Stomach smooth muscle (tissue), 2 donors: Measurements from ENCODE around the gene ZNF236.
A peak's percentile ranks its signal among the peaks of the same experiment; 100 is the strongest.

Experiments
- H3K27ac ChIP-seq: one replicate; pipeline ENCODE4 v1.7.0; 2013; ENCODE audit warnings: mild to moderate bottlenecking, low read length, inconsistent platforms
- H3K27me3 ChIP-seq, 2 donors: one replicate each; pipeline ENCODE4 v1.7.0; 2013; ENCODE audit warnings: low read length in 2 of 2; ENCODE audit not compliant: insufficient read depth in 2 of 2, control insufficient read depth in 1 of 2
- H3K36me3 ChIP-seq, 2 donors: one replicate each; pipeline ENCODE4 v1.7.0; 2013; ENCODE audit warnings: low read length in 2 of 2; ENCODE audit not compliant: control insufficient read depth in 2 of 2, insufficient read depth in 2 of 2
- H3K4me1 ChIP-seq: one replicate; pipeline ENCODE4 v1.7.0; 2013; ENCODE audit warnings: low read length; ENCODE audit not compliant: control insufficient read depth, insufficient read depth
- H3K4me3 ChIP-seq, 2 donors: one replicate each; pipeline ENCODE4 v1.7.0; 2013; ENCODE audit warnings: low read length in 2 of 2
- H3K9ac ChIP-seq, 2 donors: one replicate each; pipeline ENCODE4 v1.7.0; 2013; ENCODE audit warnings: low read length in 2 of 2, mild to moderate bottlenecking in 1 of 2
- H3K9me3 ChIP-seq, 2 donors: one replicate each; pipeline ENCODE4 v1.7.0; 2013; ENCODE audit warnings: low read length in 2 of 2; ENCODE audit not compliant: control insufficient read depth in 2 of 2
- donor health status: healthy.
- donor health status: Pancreatic carcinoma.

The ZNF236 gene

GRCh38 chr18:76948345-76948744 is 126.0 kb downstream of the ZNF236 start:
- no peaks in the 10 kb centered on the region for H3K27me3 ChIP-seq
- H3K4me3 ChIP-seq, result no peak overlapping the region
- peaks cover 9% of the 10 kb centered on the region for H3K4me1 ChIP-seq
- peaks cover 14 to 24% of the 10 kb centered on the region in 2 donors for H3K36me3 ChIP-seq
- no peak overlapping the region for H3K9ac ChIP-seq
- H3K27ac ChIP-seq, result no peak overlapping the region
- H3K9me3 ChIP-seq, result no peaks in the 10 kb centered on the region

- Histone ChIP-seq H3K4me3 (no peak overlapping the region), H3K9me3 (no peaks in the 10 kb centered on the region), H3K36me3 (peaks cover 18 to 28% of the 10 kb centered on the region in 2 donors), H3K27me3 (no peaks in the 10 kb centered on the region), H3K4me1 (peaks cover 16% of the 10 kb centered on the region), H3K9ac (no peak overlapping the region), H3K27ac (no peak overlapping the region)
Observed at GRCh38 chr18:76951456-76952247, 129.3 kb downstream of the ZNF236 start.

GRCh38 chr18:76952747-76953146 is 130.4 kb downstream of the ZNF236 start:
- H3K27me3 ChIP-seq, result no peaks in the 10 kb centered on the region
- peaks cover 26% of the 10 kb centered on the region in 2 donors for H3K36me3 ChIP-seq
- peak overlapping the region; percentile 58 for H3K27ac ChIP-seq
- no peak overlapping the region for H3K4me3 ChIP-seq
- no peak overlapping the region for H3K9ac ChIP-seq
- no peaks in the 10 kb centered on the region for H3K9me3 ChIP-seq
- peaks cover 16% of the 10 kb centered on the region for H3K4me1 ChIP-seq

GRCh38 chr18:76953156-76953555 is 130.8 kb downstream of the ZNF236 start:
- H3K4me3 ChIP-seq, result peak overlapping the region; percentile 59 to 67
- peak overlapping the region; percentile 58 for H3K27ac ChIP-seq
- H3K36me3 ChIP-seq, result peaks cover 26 to 30% of the 10 kb centered on the region in 2 donors

GRCh38 chr18:76953583-76954233 is 131.4 kb downstream of the ZNF236 start:
- no peaks in the 10 kb centered on the region for H3K27me3 ChIP-seq
- H3K27ac ChIP-seq, result peak overlapping the region; percentile 58
- peak overlapping the region; percentile 59 to 67 for H3K4me3 ChIP-seq
- H3K9me3 ChIP-seq, result no peaks in the 10 kb centered on the region
- peaks cover 20 to 29% of the 10 kb centered on the region in 2 donors for H3K36me3 ChIP-seq
- H3K4me1 ChIP-seq, result peaks cover 16% of the 10 kb centered on the region
- peak overlapping the region in 1 of 2 donors; percentile 42 for H3K9ac ChIP-seq

More at GRCh38 chr18:76953156-76953555, 130.8 kb downstream of the ZNF236 start:
- Histone ChIP-seq H3K27me3 (no peaks in the 10 kb centered on the region), H3K4me1 (peaks cover 16% of the 10 kb centered on the region), H3K9ac (peak overlapping the region in 1 of 2 donors; percentile 42), H3K9me3 (no peaks in the 10 kb centered on the region)

- Histone ChIP-seq H3K36me3 (peaks cover 22 to 37% of the 10 kb centered on the region in 2 donors), H3K27me3 (no peaks in the 10 kb centered on the region), H3K9ac (no peak overlapping the region), H3K4me3 (no peak overlapping the region), H3K27ac (no peak overlapping the region), H3K4me1 (peaks cover 15% of the 10 kb centered on the region), H3K9me3 (no peaks in the 10 kb centered on the region)
Observed at GRCh38 chr18:76955524-76956170, 133.3 kb downstream of the ZNF236 start.

- H3K27me3 ChIP-seq, result no peaks in the 10 kb centered on the region
- no peaks in the 10 kb centered on the region for H3K9me3 ChIP-seq
- no peak overlapping the region for H3K9ac ChIP-seq
- H3K27ac ChIP-seq, result no peak overlapping the region
- H3K4me1 ChIP-seq, result peaks cover 14% of the 10 kb centered on the region
- peaks cover 22 to 33% of the 10 kb centered on the region in 2 donors for H3K36me3 ChIP-seq
- H3K4me3 ChIP-seq, result no peak overlapping the region
Observed at GRCh38 chr18:76956648-76957047, 134.3 kb downstream of the ZNF236 start.

- Histone ChIP-seq H3K4me1 (peaks cover 14% of the 10 kb centered on the region), H3K36me3 (peaks cover 17 to 33% of the 10 kb centered on the region in 2 donors), H3K27ac (no peak overlapping the region), H3K9me3 (no peaks in the 10 kb centered on the region), H3K27me3 (no peaks in the 10 kb centered on the region), H3K4me3 (no peak overlapping the region), H3K9ac (no peak overlapping the region)
Observed at GRCh38 chr18:76957384-76958355, 135.3 kb downstream of the ZNF236 start.

- peaks cover 3% of the 10 kb centered on the region for H3K4me1 ChIP-seq
- no peak overlapping the region for H3K9ac ChIP-seq
- no peak overlapping the region for H3K27ac ChIP-seq
- no peak overlapping the region for H3K4me3 ChIP-seq
- no peaks in the 10 kb centered on the region for H3K9me3 ChIP-seq
- no peaks in the 10 kb centered on the region for H3K27me3 ChIP-seq
- peaks cover 17 to 33% of the 10 kb centered on the region in 2 donors for H3K36me3 ChIP-seq
Observed at GRCh38 chr18:76958692-76959341, 136.5 kb downstream of the ZNF236 start.
